SH-SY5Y (cell line): ENCODE measurements around the gene ZNF831.

Experiments
- GATA2 ChIP-seq: IDR thresholded peaks from 2 replicates; pipeline ENCODE4 v1.6.1; 2011; ENCODE audit warnings: mild to moderate bottlenecking, low read depth, low read length
- GATA3 ChIP-seq: IDR thresholded peaks from 2 replicates; pipeline ENCODE4 v1.6.1; 2011; ENCODE audit warnings: low read depth, mild to moderate bottlenecking, low read length, moderate library complexity

GRCh38 chr20:59152559-59153354 lies 10.9 kb upstream of the ZNF831 start:
- TF ChIP-seq GATA3 = no peak
- no peak for TF ChIP-seq GATA2
